ENCODE results near the gene SGCA. TPM values are rescaled to one million over a fixed set of nuclear protein-coding genes. Genes with fewer than 3 reads are reported as not detected.

SGCA gene
- total and polyA plus RNA-seq, 7 donors = 120 to 291 (median 254) TPM

- TF ChIP-seq CTCF (IDR thresholded peaks at IDR 0.05) = no peak
- H3K4me1 ChIP-seq = peaks cover 55% of the 10 kb centered on the region
These were observed 739 bp upstream of the SGCA start for GRCh38 chr17:50165066-50165465.

GRCh38 chr17:50165466-50165865, 339 bp upstream of the SGCA start:
- Histone ChIP-seq H3K9me3 (no peaks in the 10 kb centered on the region), H3K4me3 (peak overlapping the region; percentile 80), H3K27me3 (ENCODE audit: insufficient read depth in 3 of 3, low read length in 2 of 3) (no peaks in the 10 kb centered on the region), H3K27ac (peak overlapping the region; percentile 99), H3K36me3 (ENCODE audit: insufficient read depth in 1 of 2, low read depth in 1 of 2) (peaks cover 0 to 26% of the 10 kb centered on the region in 2 donors), H3K4me1 (peaks cover 59% of the 10 kb centered on the region)
- intact Hi-C loops (cut with DNase I) = loop anchor here (5.0 kb wide), 2 partner anchors 33 to 68 kb away; partner anchors contain the start of genes SAMD14 (in 2 of the 2) and PDK2 (in 1 of the 2)
- TF ChIP-seq CTCF (IDR thresholded peaks at IDR 0.05) = no peak
- ATAC-seq = peak in 3 of 4 donors; percentile 0 to 2 (median 1)
- WGBS, 3 donors = 34 to 47% (median 35%) methylated on average over 3 of the region's 3 CpGs
- no peak for DNase-seq

More at GRCh38 chr17:50165066-50165465, 739 bp upstream of the SGCA start:
- H3K27ac ChIP-seq = peak overlapping the region; percentile 99
- DNase-seq (peak in 1 of 2 donors; percentile 46), ATAC-seq (no peak)
- H3K9me3 ChIP-seq = no peaks in the 10 kb centered on the region
- intact Hi-C loops (cut with DNase I) = loop anchor here (5.0 kb wide), 2 partner anchors 33 to 68 kb away; partner anchors contain the start of genes SAMD14 (in 2 of the 2) and PDK2 (in 1 of the 2)
- peak overlapping the region; percentile 80 for H3K4me3 ChIP-seq
- peaks cover 0 to 22% of the 10 kb centered on the region in 2 donors for H3K36me3 ChIP-seq (ENCODE audit: insufficient read depth in 1 of 2, low read depth in 1 of 2)
- 45 to 64% (median 47%) methylated on average over 9 of the region's 9 CpGs for WGBS, 3 donors
- no peaks in the 10 kb centered on the region for H3K27me3 ChIP-seq (ENCODE audit: insufficient read depth in 3 of 3, low read length in 2 of 3)

- no peaks in the 10 kb centered on the region for H3K9me3 ChIP-seq
- no peaks in the 10 kb centered on the region for H3K27me3 ChIP-seq (ENCODE audit: insufficient read depth in 3 of 3, low read length in 2 of 3)
- intact Hi-C loops (cut with DNase I) = loop anchor here (5.0 kb wide), 2 partner anchors 34 to 69 kb away; partner anchors contain the start of genes SAMD14 (in 2 of the 2) and PDK2 (in 1 of the 2)
- H3K4me3 ChIP-seq = peak overlapping the region; percentile 80
- peaks cover 60% of the 10 kb centered on the region for H3K4me1 ChIP-seq
- TF ChIP-seq CTCF (IDR thresholded peaks at IDR 0.05) = no peak
- 24 to 39% (median 24%) methylated on average over 7 of the region's 7 CpGs for WGBS, 3 donors
- ATAC-seq (peak in 3 of 4 donors; percentile 0 to 1 (median 1)), DNase-seq (peak in 1 of 2 donors; percentile 6)
- peak overlapping the region; percentile 99 for H3K27ac ChIP-seq
- peaks cover 0 to 33% of the 10 kb centered on the region in 2 donors for H3K36me3 ChIP-seq (ENCODE audit: insufficient read depth in 1 of 2, low read depth in 1 of 2)
These were observed 845 bp downstream of the SGCA start for GRCh38 chr17:50166518-50167181.

DNA sequence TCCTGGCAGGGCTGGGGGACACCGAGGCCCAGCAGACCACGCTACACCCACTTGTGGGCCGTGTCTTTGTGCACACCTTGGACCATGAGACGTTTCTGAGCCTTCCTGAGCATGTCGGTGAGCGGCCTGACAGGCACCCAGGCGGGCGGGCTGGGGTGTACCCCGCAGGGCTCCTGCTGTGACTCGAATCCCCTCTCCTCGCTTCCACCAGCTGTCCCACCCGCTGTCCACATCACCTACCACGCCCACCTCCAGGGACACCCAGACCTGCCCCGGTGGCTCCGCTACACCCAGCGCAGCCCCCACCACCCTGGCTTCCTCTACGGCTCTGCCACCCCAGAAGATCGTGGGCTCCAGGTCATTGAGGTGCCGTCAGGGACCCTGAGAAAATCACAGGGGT, 1.6 kb downstream of the SGCA start:
- peaks cover 0 to 40% of the 10 kb centered on the region in 2 donors for H3K36me3 ChIP-seq (ENCODE audit: insufficient read depth in 1 of 2, low read depth in 1 of 2)
- WGBS, 3 donors = 31 to 56% (median 38%) methylated on average over 15 to 19 of the region's 19 CpGs
- intact Hi-C loops (cut with DNase I) = loop anchor here (5.0 kb wide), 2 partner anchors 35 to 70 kb away; partner anchors contain the start of genes SAMD14 (in 2 of the 2) and PDK2 (in 1 of the 2)
- no peaks in the 10 kb centered on the region for H3K9me3 ChIP-seq
- TF ChIP-seq CTCF (IDR thresholded peaks at IDR 0.05) = no peak
- H3K4me3 ChIP-seq = peak overlapping the region; percentile 71
- no peaks in the 10 kb centered on the region for H3K27me3 ChIP-seq (ENCODE audit: insufficient read depth in 3 of 3, low read length in 2 of 3)
- H3K4me1 ChIP-seq = peaks cover 63% of the 10 kb centered on the region
- peak; percentile 15 to 48 for DNase-seq
- H3K27ac ChIP-seq = peak overlapping the region; percentile 69
- ATAC-seq = no peak

Data from psoas muscle (tissue), 8 donors.